ENCODE results near the gene VAC14.
"Not testable (repeated sequence)": the region's sequence is repeated elsewhere in the genome, so short reads cannot be mapped to it uniquely, and the experiment has no call there.

The VAC14 gene

DNA sequence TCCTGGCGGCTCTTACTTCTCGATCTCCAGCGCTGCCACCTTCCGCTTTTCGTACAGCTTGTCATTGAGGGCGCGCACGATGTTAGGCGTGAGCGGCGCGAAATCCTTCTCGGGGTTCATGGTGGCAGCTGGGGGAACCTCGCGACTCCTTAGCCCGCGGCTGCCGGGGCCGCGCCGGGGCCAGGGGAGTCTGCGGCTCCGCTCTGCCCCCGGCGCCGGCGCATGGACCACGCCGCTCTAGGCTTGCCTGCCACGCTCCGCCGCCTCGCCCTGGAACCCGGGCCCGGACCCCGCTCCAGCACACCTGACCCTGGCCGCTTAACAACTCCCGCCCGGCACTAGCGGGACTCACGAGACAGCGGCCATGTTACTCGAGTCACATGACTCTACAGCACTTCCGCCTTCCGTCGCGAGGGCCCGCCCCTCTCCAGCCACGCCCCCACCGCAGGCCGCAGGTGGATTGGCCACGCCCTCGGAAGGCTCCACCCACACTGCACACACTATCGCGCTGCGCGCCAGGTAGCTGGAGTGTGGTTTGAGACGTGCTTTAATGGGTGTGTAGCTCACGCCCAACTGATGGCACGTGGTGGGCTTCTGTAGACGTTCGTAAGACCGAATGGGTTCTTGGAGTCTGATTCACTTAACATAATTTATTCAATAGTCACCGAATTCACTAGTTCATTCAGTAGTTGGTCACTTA is at the start of gene VAC14:
TSS of gene VAC14 (minus strand) at position 378 of the 700 bp plus-strand sequence. CDS start at position 120, 258 bp downstream.
- DNase-seq, result peak; percentile 91

GRCh38 chr16:70823498-70824118 is 22.6 kb upstream of the VAC14 start:
- not testable (repeated sequence) for DNase-seq

DNA sequence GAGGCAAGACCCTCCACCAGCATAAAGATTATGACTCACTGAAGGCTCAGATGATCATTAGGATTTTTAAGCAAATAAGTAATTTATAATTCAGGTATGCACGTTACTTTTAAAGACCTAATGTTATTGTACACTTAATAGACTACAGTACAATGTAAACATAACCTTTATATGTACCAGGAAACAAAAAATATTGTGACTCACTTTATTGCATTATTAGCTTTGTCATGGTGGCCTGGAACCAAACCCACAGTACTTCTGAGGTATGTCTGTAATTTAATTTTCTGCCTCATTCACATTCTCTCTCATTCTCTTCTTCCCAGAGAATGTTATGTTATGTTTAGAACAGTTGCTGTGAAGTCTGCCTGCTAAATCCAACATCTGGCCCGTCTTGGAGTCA is 21.8 kb upstream of the VAC14 start:
- DNase-seq, result not testable (repeated sequence)

- not testable (repeated sequence) for DNase-seq
Observed at GRCh38 chr16:70818088-70818487, 17.1 kb upstream of the VAC14 start.

- peak; percentile 54 for DNase-seq
Observed at GRCh38 chr16:70809392-70810060, 8.6 kb upstream of the VAC14 start.

GRCh38 chr16:70808371-70808770 is 7.4 kb upstream of the VAC14 start:
- no peak for DNase-seq

GRCh38 chr16:70805787-70806186 is 4.8 kb upstream of the VAC14 start:
- DNase-seq, result no peak

DNA sequence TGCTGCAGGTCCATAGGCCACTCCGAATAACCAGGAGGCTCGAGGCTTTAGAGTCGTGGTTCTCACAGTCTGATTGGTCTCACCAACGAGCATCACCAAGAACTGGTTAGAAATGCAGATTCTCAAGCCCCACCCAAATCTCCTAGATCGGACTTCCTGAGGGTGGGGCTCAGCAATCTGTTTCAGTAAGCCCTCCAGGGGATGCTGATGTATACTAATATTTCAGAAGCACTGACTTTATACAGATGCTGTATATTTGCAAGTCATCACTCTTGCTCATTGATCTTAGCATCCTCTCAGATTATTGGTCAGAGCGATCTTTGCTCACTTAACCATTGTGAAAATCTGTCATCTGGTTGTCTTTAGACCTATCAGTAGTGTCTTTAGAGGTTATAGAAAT is 4.4 kb upstream of the VAC14 start:
- DNase-seq, result no peak

GRCh38 chr16:70804734-70805169 is 3.8 kb upstream of the VAC14 start:
- no peak for DNase-seq

DNA sequence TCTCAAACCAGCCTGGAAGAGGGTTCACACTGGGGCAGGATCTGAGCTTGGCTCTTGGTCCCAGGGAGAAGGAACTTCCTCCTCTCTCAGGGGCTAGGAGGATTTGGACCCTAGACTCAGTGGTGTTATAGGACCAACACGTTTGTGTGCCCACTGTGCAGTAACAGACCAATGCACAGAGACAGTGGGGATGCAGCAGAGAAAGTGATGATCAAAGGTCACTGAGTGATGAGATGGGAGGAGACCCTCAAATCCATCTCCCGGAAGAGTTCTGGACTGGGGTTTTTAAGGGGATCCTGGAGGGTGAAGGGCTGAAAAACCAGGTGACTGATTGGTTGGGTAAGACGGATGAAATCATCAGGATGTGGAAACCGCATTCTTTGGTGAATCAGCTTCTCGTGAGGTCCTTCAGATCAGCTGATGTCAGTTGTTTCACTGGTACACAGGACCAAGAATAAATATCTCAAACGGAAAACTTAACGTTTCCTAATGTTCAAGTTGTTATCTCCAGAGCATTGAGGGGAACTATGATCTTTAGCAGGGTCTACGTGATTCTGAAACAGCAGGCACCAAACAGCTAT is 3.3 kb upstream of the VAC14 start:
- DNase-seq, result no peak

DNA sequence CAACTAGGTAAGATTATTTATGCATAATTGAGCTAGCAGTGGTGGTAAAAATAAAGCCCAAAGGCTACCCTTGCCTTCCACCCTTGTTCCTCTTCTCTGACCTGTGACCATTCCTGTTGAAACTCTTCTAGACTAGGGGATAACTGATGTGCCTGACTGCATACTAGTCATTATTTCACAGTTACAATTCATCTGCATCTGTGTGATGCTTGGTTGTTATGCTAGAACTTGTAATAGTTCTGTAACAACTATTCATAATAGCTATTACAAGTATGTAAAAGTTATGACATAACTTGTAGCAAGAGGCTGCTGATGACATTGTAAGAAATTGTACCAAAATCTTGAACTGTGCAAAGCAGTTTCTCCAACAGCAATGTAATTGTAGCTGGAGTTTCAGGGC is 2.4 kb upstream of the VAC14 start:
- no peak for DNase-seq

- DNase-seq, result no peak
Observed at GRCh38 chr16:70801611-70802010, 653 bp upstream of the VAC14 start.

DNA sequence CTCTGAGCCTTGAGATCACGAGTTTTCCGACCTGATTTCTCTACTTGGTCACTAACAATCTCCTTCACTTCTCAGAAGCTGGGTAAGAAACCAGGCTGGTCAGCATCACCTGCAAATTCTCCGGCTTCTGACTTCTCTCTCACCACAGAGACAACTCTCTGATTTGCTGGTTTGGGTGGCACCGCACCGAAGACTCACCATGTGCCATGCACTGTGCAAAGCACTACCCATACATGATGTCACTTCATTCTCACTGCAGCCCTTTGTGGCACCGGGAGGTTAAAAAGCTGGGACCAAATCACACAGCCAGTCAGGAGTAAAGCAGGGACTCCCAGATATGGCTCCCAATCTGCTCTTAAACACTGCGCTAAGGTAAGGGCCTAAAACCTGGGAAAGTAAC is 647 bp downstream of the VAC14 start:
- DNase-seq, result no peak

DNA sequence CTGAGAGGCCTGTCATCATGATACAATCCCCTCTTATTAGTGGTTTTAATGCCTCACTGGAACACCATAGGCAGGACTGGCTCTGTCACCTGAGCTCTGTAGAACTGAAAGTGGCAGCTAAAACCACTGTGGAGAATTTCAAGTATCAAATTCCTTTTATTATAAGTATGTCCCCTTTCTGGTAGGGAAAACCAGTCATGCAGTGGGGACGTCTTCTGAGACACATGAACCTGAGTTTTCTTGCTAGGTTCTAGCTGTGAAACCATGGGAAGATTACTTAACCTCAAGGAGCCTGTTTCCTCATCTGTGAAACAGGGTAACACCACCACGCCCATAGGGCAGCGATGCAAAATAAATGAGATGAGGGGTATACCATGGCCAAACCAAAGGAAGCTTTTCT is 4.7 kb downstream of the VAC14 start:
- no peak for DNase-seq

GRCh38 chr16:70795296-70795912 is 5.6 kb downstream of the VAC14 start:
- DNase-seq, result no peak

DNA sequence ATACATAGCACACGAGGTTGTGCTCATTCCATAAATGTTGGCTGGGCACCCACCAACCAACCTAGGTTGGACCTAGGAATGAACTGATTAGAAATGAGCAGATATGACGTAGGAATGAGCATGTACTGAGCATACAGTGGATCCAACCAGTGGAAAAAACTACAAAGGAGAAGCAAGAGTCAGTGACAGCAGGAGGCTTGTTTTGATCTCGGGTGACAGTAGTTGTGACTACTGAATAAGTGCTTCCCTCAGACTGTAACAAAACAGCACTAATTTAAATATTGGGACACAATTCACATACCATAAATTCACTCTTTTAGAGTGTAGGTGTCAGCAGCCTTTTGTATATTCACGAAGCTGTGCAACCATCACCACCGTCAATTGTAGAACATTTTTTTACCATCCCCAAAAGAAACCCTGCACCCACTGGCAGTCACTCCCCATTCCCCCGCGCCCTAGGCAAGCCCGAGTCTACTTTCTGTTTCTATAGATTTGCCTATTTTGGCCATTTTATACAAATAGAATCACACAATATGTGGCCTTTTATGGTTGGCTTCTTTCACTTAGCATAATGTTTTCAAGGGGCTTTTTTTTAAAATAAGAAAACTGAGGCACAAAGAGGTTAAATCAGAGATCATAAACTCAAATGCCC is 7.0 kb downstream of the VAC14 start:
- DNase-seq, result no peak

DNA sequence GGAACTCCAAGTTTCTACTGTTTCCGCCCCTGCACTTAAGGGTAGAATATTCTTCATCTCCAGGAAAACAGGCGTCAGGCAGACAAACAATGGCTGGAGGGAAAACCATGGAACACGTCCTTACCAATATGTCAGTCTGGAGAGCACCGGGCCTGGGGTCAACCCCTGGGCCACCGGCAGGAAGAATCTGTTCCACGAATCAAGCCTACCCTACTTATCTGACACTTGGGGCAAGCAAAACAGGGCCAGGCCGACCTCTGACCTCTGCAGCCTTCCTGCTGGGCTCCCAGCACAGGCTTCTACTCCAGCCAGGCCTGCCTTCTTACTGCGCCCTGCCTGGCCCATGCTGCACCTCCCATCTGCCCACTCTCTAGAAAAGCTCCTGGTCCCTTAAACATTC is 10.1 kb downstream of the VAC14 start:
- DNase-seq, result no peak

GRCh38 chr16:70789595-70790447 is 11.1 kb downstream of the VAC14 start:
- no peak for DNase-seq

GRCh38 chr16:70788668-70789594 is 12.0 kb downstream of the VAC14 start:
- DNase-seq, result no peak

- no peak for DNase-seq
Observed at GRCh38 chr16:70786020-70786755, 14.8 kb downstream of the VAC14 start.

Measured in NCI-H146 (cell line).